ENCODE results near the gene HK3.

- TF ChIP-seq EZH2 (IDR thresholded peaks at IDR 0.05; ENCODE audit: borderline replicate concordance, insufficient read depth, low read length, poor library complexity, severe bottlenecking): no peak
- TF ChIP-seq CTCF (IDR thresholded peaks at IDR 0.05; ENCODE audit: poor library complexity, severe bottlenecking): no peak
- no peak for TF ChIP-seq EP300 (conservative IDR thresholded peaks at IDR 0.05; ENCODE audit: poor library complexity, severe bottlenecking)
- no peak for TF ChIP-seq REST (IDR thresholded peaks at IDR 0.05; ENCODE audit: borderline replicate concordance)
- TF ChIP-seq SMC3 (conservative IDR thresholded peaks at IDR 0.05; ENCODE audit: poor library complexity): no peak
- no peak for TF ChIP-seq POLR2AphosphoS5 (IDR thresholded peaks at IDR 0.05)
Observed at GRCh38 chr5:176878463-176878862, 20.7 kb downstream of the HK3 start.

Data from neural cell (in vitro differentiated cells).